HK-2 (cell line): ENCODE results near the gene ECE2.

Experiments
- DNase-seq: peaks from one replicate; pipeline ENCODE4 v3.0.0-alpha.2; 2018; ENCODE audit not compliant: unreplicated experiment

ECE2 gene

GRCh38 chr3:184240384-184241140, 35.3 kb upstream of the ECE2 start:
- no peak for DNase-seq

- DNase-seq: no peak
These were observed 34.7 kb upstream of the ECE2 start for GRCh38 chr3:184241141-184241446.

GRCh38 chr3:184241447-184242296, 34.1 kb upstream of the ECE2 start:
- no peak for DNase-seq

GRCh38 chr3:184242297-184242685, 33.5 kb upstream of the ECE2 start:
- no peak for DNase-seq

GRCh38 chr3:184248454-184249411, 27.1 kb upstream of the ECE2 start, which contains the start of gene ALG3:
Gene ALG3 (minus strand): TSS chr3:184248962. CDS start chr3:184248940, 22 bp downstream.
- peak; percentile 86 for DNase-seq

GRCh38 chr3:184249412-184250166, 26.2 kb upstream of the ECE2 start, which contains the start of gene EEF1AKMT4:
Gene EEF1AKMT4 (plus strand): TSS chr3:184249672. CDS start chr3:184249695, 23 bp downstream.
- DNase-seq: peak; percentile 96

- peak; percentile 97 for DNase-seq
These were observed 25.5 kb upstream of the ECE2 start for GRCh38 chr3:184250167-184250828.

- DNase-seq: no peak
These were observed 20.4 kb upstream of the ECE2 start for GRCh38 chr3:184255291-184256039.

- DNase-seq: no peak
These were observed 18.5 kb upstream of the ECE2 start for GRCh38 chr3:184257083-184257915.

- DNase-seq: no peak
These were observed 16.9 kb upstream of the ECE2 start for GRCh38 chr3:184258926-184259325.

- no peak for DNase-seq
These were observed 16.4 kb upstream of the ECE2 start for GRCh38 chr3:184259396-184259877.

GRCh38 chr3:184259878-184260723, 15.7 kb upstream of the ECE2 start:
- DNase-seq: no peak

GRCh38 chr3:184260724-184261269, 15.0 kb upstream of the ECE2 start:
- no peak for DNase-seq

- DNase-seq: peak; percentile 94
These were observed 14.5 kb upstream of the ECE2 start, which contains the start of gene CAMK2N2 for GRCh38 chr3:184261270-184261853. Gene CAMK2N2 (minus strand): TSS chr3:184261553. CDS start chr3:184261285, 268 bp downstream.

GRCh38 chr3:184261854-184262763, 13.7 kb upstream of the ECE2 start:
- peak; percentile 47 for DNase-seq

GRCh38 chr3:184262764-184263179, 13.1 kb upstream of the ECE2 start:
- DNase-seq: no peak
